ENCODE results near the gene AGK.
A peak's percentile ranks its signal among the peaks of the same experiment; 100 is the strongest.
"Not testable (repeated sequence)": the region's sequence is repeated elsewhere in the genome, so short reads cannot be mapped to it uniquely, and the experiment has no call there.

The AGK gene

GRCh38 chr7:141668853-141669252 is 117.6 kb downstream of the AGK start:
- DNase-seq (ENCODE audit: extremely low spot score, insufficient read length, low read depth) (no peak), FAIRE-seq (no peak)

GRCh38 chr7:141671705-141672496 is 120.7 kb downstream of the AGK start:
- no peak for FAIRE-seq

DNA sequence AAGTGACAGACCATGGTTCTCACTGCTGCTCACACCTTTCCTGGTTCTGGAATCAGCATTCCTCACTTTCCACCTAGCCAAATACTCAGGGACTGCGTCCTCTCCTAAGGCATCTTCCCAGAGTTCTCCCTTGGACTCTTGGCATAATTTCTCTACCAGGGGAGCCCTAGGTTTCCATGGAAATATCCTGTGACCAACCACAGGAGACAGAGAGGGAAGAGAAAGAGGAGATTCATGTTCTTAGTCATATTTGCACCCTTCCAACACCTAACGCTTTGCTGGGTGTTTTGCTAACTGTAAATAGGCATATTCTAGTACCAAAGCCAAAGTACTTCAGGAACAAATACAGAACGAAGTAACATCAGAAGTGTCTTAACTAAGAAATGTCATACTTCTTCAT is 122.1 kb downstream of the AGK start:
- no peak for FAIRE-seq
- no peak for DNase-seq (ENCODE audit: extremely low spot score, insufficient read length, low read depth)

More at GRCh38 chr7:141671705-141672496, 120.7 kb downstream of the AGK start:
- no peak for DNase-seq (ENCODE audit: extremely low spot score, insufficient read length, low read depth)

DNA sequence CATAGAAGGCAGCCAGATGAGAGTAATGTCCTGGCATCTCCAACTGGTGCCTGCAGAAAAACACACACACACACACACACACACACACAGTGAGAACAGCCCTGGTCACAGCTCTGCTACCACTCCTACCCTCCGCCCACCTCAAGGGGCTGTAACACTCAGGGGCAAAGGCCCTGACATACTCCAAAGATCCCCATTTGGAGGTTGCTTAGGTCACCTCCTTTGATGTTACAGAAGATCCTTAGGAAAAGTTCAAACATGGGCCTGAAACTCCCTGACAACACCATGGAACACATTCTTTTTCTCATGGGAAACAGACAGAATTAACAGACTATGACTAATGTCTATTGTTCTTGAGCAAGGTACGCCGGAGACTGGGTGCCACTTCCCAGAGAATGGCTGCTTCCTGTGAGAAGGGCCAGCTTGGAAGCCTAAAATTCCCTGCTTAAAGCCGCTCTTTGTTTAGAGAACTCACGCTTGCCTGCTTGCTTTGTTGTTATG is 123.0 kb downstream of the AGK start:
- FAIRE-seq, result no peak
- DNase-seq (ENCODE audit: extremely low spot score, insufficient read length, low read depth), result no peak

DNA sequence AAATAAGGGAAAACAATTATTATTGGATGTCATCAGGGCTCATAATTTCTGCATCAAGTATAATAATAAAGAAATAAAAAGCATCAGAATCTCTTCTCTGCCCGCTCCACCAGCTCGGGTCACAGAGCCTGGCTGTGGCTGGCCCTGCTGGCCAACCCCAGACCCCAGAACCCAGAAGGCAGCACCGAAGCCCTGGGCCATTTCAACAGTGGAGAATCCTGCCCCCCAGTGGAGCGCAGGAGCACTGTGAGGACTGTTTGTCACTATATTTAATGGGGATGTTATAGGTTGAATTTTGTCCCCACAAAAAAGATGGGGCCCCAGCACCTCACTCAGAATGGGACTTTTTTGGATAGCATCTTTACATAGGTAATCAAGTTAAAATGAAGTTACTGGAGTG is 123.5 kb downstream of the AGK start:
- FAIRE-seq (no peak), DNase-seq (ENCODE audit: extremely low spot score, insufficient read length, low read depth) (no peak)

- FAIRE-seq (no peak), DNase-seq (ENCODE audit: extremely low spot score, insufficient read length, low read depth) (no peak)
Observed at GRCh38 chr7:141675436-141676215, 124.4 kb downstream of the AGK start.

- DNase-seq (ENCODE audit: extremely low spot score, insufficient read length, low read depth) (no peak), FAIRE-seq (no peak)
Observed at GRCh38 chr7:141676618-141677017, 125.4 kb downstream of the AGK start.

DNA sequence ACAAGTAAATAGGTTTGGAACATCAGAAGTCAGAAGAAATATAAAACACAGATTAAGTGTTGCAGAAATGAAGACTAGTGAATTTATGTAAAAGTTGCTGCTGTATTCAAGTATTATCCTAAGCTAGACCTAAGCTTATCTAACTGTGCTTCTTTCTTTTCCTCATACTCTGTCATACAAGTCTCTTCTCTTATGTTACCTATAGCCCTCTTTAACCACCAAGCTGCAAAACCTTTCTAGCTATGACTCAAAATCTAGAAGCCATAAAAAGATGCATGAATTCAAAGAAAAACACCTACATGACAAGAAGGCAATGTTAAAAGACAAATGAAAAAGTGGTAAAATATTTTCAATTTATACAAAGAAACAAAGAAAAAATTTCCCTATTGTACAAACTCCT is 127.8 kb downstream of the AGK start:
- DNase-seq (ENCODE audit: extremely low spot score, insufficient read length, low read depth) (no peak), FAIRE-seq (peak; percentile 12)

- FAIRE-seq, result no peak
Observed at GRCh38 chr7:141685285-141686023, 134.2 kb downstream of the AGK start.

DNA sequence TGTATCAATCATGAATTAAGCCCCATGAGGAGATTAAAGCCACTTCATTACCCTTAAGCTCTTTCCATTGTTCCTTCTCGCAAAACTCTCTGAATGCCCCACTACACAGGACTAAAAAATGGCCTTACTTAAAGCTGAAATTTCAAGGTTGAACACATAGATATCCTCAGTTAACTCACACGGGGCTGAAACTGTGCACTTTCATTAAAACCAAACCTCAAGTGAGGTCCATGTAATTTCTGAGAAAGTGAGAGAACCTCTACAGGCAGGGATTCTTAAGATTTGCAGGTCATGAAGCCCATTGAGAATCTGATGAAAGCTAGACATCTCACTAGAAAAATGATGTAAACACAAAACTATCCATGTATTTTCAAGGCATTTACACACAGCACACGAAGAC is 134.9 kb downstream of the AGK start:
- FAIRE-seq (no peak), DNase-seq (ENCODE audit: extremely low spot score, insufficient read length, low read depth) (no peak)

More at GRCh38 chr7:141685285-141686023, 134.2 kb downstream of the AGK start:
- DNase-seq (ENCODE audit: extremely low spot score, insufficient read length, low read depth), result no peak

- FAIRE-seq, result no peak
- DNase-seq (ENCODE audit: extremely low spot score, insufficient read length, low read depth), result no peak
Observed at GRCh38 chr7:141686670-141687069, 135.5 kb downstream of the AGK start.

DNA sequence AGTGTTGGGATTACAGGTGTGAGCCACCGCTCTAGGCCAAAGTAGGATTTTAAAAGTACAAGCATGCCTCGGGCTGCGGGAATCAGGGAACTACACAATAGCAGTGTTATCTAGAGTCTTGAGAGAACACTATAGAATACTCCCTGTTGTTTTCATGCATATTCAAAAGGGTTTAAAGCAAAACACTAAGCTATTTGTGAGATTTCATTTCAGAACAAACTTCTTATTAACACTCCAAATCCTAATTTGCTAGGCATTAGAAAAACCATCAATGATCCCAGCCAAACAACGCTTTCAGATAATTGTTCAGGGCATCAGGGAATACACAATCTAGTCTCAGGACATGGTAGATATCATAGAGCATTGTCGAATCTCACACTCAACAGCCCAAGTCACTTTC is 136.8 kb downstream of the AGK start:
- FAIRE-seq, result no peak
- DNase-seq (ENCODE audit: extremely low spot score, insufficient read length, low read depth), result no peak

DNA sequence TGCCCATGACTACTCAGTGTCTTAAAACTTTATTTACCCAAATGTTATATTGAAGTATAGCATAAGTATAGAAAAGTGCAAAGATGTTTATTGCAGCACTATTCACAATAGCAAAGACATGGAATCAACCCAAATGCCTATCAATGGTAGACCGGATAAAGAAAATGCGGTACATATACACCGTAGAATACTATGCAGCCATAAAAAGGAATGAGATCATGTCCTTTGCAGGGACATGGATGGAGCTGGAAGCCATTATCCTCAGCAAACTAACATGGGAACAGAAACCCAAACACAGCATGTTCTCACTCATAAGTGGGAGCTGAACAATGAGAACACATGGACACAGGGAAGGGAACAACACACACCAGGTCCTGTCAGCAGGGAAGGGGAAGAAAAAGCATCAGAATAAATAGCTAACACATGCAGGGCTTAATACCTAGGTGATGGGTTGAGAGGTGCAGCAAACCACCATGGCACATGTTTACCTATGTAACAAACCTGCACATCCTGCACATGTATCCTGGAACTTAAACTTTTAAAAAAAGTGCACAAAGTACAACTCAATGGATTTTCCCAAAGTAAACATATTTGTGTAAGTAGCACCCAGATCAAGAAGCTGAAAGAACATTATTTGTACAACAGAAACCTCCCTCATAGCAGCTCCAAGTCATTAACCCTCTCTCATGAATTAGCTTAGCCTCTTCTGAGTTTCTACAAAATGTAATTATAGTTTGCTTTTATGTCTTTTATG is 138.0 kb downstream of the AGK start:
- not testable (repeated sequence) for DNase-seq (ENCODE audit: extremely low spot score, insufficient read length, low read depth); FAIRE-seq

- FAIRE-seq, result no peak
- no peak for DNase-seq (ENCODE audit: extremely low spot score, insufficient read length, low read depth)
Observed at GRCh38 chr7:141691540-141691939, 140.3 kb downstream of the AGK start.

DNA sequence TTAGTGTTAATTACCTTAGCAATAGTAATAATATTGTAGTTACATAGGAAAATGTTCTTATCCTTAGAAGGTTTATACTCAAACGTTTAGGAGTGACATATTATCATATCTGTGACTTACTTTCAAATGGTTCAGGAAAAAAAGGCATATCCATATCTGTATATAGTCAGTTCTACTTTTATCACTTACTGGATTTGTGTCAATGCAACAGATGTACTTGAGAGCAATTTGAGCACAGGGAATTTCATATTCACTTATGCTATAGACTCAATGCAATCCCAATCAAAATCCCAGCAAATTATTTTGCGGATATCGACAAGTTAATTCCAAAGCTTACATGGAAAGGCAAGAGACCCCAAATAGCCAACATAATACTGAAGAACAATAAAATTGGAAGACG is 140.8 kb downstream of the AGK start:
- DNase-seq (ENCODE audit: extremely low spot score, insufficient read length, low read depth), result no peak
- FAIRE-seq, result no peak

DNA sequence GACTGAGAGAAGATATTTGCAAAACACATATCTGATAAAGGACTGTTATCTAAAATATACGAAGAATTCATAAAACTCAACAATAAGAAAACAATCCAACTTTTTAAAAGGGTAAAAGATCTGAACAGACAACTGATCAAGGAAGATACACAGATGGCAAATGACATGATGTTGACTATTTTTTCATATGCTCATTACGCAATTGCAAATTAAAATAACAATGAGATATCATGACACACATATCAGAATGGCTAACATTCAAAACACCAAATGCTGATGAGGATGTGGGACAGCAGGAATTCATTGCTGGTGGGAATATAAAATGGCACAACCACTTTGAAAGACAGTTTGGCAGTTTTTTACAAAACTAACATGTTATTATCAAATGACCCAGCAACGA is 141.9 kb downstream of the AGK start:
- FAIRE-seq (no peak), DNase-seq (ENCODE audit: extremely low spot score, insufficient read length, low read depth) (no peak)

GRCh38 chr7:141695803-141696289 is 144.6 kb downstream of the AGK start:
- DNase-seq (ENCODE audit: extremely low spot score, insufficient read length, low read depth) (no peak), FAIRE-seq (no peak)

GRCh38 chr7:141696348-141696747 is 145.1 kb downstream of the AGK start:
- DNase-seq (ENCODE audit: extremely low spot score, insufficient read length, low read depth) (no peak), FAIRE-seq (no peak)

- FAIRE-seq, result no peak
- no peak for DNase-seq (ENCODE audit: extremely low spot score, insufficient read length, low read depth)
Observed at GRCh38 chr7:141697211-141697871, 146.1 kb downstream of the AGK start.

Data from GM18507 (cell line).